Fibroblast of pulmonary artery (primary cell): ENCODE measurements around the gene CBL.

Source experiments
- DNase-seq: peaks from one replicate; pipeline ENCODE4 v3.0.0-alpha.2; 2010; ENCODE audit warnings: low read depth
- H3K4me3 ChIP-seq: replicated peaks from 2 replicates; pipeline ENCODE4 v1.5.1; 2011; ENCODE audit warnings: low read depth, mild to moderate bottlenecking, control low read depth, low read length, moderate library complexity
- TF ChIP-seq, protein P1 (sequence below): IDR thresholded peaks from 2 replicates; pipeline ENCODE4 v1.5.1; 2011; ENCODE audit warnings: mild to moderate bottlenecking, control low read depth, low read length, inconsistent platforms; ENCODE audit errors: missing control alignments

CBL gene

DNA sequence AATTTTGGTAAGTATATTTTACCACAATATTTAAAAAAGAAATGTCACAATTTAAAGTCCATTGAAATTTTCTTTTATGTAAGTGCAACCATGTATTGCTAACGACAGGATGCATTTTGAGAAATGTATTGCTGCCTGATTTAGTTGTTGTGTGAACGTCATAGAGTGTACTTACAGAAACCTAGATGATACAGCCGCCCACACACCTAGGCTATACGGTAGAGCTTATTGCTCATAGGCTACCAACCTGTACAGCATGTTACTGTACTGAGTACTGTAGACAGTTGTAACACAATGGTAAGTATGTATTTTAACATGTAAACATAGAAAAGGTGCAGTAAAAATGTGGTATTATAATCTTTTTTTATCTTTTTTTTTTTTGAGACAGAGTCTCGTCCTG is 48.1 kb downstream of the CBL start:
- no peak overlapping the region for H3K4me3 ChIP-seq
- no peak for DNase-seq
- TF ChIP-seq, protein P1, sequence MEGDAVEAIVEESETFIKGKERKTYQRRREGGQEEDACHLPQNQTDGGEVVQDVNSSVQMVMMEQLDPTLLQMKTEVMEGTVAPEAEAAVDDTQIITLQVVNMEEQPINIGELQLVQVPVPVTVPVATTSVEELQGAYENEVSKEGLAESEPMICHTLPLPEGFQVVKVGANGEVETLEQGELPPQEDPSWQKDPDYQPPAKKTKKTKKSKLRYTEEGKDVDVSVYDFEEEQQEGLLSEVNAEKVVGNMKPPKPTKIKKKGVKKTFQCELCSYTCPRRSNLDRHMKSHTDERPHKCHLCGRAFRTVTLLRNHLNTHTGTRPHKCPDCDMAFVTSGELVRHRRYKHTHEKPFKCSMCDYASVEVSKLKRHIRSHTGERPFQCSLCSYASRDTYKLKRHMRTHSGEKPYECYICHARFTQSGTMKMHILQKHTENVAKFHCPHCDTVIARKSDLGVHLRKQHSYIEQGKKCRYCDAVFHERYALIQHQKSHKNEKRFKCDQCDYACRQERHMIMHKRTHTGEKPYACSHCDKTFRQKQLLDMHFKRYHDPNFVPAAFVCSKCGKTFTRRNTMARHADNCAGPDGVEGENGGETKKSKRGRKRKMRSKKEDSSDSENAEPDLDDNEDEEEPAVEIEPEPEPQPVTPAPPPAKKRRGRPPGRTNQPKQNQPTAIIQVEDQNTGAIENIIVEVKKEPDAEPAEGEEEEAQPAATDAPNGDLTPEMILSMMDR = no peak

DNA sequence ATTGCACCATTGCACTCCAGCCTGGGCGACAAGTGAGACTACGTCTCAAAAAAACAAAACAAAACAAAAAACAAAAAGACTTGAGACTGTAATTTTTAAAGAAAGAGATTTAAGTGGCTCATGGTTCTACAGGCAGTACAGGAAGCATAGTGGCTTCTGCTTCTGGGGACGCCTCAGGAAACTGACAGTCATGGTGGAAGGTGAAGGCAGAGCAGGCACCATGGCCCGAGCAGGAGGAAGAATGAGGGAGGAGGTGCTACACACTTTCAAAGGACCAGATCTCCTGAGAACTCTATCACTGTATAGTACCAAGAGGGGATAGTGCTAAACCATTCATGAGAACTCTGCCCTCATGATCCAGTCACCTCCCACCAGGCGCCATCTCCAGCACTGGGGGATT is 52.0 kb downstream of the CBL start:
- TF ChIP-seq, protein P1 = no peak
- no peak overlapping the region for H3K4me3 ChIP-seq
- no peak for DNase-seq

DNA sequence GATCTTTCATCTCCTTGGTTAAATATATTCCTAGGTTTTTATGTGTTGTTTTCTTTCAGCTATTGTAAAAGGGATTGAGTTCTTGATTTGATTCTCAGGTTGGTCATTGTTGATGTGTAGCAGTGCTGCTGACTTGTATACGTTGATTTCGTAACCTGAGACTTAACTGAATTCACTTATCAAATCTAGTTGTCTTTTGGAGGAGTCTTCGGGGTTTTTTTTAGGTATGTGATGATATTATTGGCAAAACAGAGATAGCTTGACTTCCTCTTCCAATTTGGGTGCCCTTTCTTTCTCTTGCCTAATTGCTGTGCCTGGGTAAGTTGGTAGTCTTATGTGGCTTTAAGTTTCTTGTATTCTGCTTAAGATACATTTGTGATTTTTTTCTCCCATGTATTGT is 52.8 kb downstream of the CBL start:
- no peak for DNase-seq

DNA sequence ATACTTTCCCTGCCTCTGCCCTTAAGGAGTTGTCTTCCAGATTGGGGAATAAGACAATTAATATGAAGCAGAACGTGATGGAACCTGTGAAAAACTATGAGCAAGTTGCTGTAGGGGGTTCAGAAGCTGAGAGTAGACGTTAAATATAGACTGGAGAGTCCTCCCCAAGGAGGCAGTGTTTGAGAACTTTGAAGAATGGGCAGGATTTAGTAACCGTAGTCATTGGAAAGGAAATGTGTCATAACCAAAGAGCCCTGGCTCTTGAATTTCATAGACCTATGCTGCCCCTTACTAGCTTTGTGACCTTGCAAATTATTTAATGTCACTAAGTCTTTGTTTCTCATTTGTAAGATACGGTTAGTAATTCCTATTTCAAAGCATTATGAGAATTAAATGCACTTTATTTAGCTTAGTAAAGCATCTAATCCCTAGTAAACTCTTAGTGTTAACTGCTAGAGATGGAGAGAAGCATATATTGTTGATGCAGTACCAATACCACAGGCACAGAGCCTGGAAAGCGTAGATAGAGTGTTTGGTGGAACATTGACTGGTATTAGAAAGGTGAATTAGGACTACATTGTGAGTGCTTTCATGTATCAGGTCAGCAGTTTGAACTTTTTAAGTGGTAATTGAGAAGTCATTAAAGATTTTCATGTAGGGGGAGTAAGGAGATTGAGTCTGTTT is 56.7 kb downstream of the CBL start:
- TF ChIP-seq, protein P1 = peak; percentile 38
- H3K4me3 ChIP-seq = no peak overlapping the region
- DNase-seq = peak; percentile 63

More for the DNA sequence above, 52.8 kb downstream of the CBL start:
- TF ChIP-seq, protein P1 = no peak
- no peak overlapping the region for H3K4me3 ChIP-seq

DNA sequence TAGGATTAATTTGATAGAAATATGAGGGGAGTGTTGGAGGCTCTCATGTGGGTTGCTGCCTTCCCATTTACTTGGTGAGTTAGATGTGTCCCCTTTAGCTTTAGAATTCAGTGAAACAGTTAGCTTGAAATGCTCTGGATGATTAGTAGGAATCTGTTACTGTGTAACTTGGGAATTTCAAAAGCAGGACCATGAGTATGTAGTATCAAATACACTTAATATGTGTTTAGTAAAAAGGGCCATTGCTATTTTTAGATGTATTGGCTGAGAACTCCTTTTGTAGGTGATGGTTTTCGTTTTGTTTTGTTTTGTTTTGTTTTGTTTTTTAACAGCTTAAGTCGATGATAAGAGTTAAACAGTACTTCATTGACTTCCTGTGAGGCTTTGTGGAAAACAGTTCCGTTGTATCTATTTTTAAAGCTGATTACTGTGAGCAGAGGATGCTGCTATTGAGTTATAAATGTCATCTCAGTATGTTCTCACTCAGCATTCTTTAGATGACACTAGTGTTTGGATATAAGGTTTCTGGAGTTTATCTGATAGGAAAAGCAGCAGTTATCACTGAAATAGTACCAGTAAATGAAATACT is 57.3 kb downstream of the CBL start:
- DNase-seq = peak; percentile 22
- H3K4me3 ChIP-seq = no peak overlapping the region
- TF ChIP-seq, protein P1 = no peak

DNA sequence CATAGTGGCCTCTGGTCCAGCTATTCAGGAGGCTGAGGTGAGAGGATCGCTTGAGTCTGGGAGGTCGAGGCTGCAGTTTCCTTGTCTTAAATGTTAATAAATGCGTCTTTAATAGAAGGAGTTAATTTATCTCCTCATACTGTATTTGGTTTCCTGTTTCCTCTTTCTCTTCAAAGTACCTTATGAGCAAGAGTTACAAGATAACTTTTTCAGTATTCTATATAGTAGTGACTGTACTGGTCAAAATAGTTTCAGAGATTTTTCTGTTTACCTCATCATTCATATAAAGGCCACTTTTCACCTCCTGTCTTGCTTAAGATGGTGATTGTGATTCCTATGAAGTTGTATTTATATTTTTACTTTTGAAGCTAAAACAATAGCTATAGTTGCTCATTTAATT is 59.9 kb downstream of the CBL start:
- DNase-seq = no peak
- H3K4me3 ChIP-seq = no peak overlapping the region
- TF ChIP-seq, protein P1 = no peak

GRCh38 chr11:119266517-119267255 is 60.5 kb downstream of the CBL start:
- no peak overlapping the region for H3K4me3 ChIP-seq
- DNase-seq = no peak
- TF ChIP-seq, protein P1 = no peak
